Ecto neural progenitor cell (in vitro differentiated cells): Measurements from ENCODE around the gene JAG2.

Source experiments
- DNase-seq: peaks from one replicate; pipeline ENCODE4 v3.0.0-alpha.2; 2018; ENCODE audit warnings: low spot score

JAG2 gene

GRCh38 chr14:105091517-105092170 is 76.9 kb downstream of the JAG2 start:
- peak; percentile 51 for DNase-seq

- DNase-seq = peak; percentile 50
These were observed 77.5 kb downstream of the JAG2 start for GRCh38 chr14:105091054-105091516.
